Urinary bladder (tissue), 4 donors: ENCODE measurements around the gene VIPR1. TPM values are rescaled to one million over a fixed set of nuclear protein-coding genes. Genes with fewer than 3 reads are reported as not detected.

Source experiments
- DNase-seq: peaks from one replicate; pipeline ENCODE4 v3.0.0-alpha.2; 2015; ENCODE audit errors: extremely low spot score
- H3K27ac ChIP-seq: one replicate; pipeline ENCODE4 v1.5.1; 2013; ENCODE audit warnings: low read depth, mild to moderate bottlenecking, moderate library complexity
- H3K36me3 ChIP-seq: one replicate; pipeline ENCODE4 v1.6.1; 2013; ENCODE audit warnings: mild to moderate bottlenecking, moderate library complexity; ENCODE audit not compliant: insufficient read depth
- H3K4me1 ChIP-seq: one replicate; pipeline ENCODE4 v1.6.1; 2013; ENCODE audit warnings: mild to moderate bottlenecking, moderate library complexity; ENCODE audit not compliant: insufficient read depth
- H3K4me3 ChIP-seq: one replicate; pipeline ENCODE4 v1.5.1; 2013; ENCODE audit warnings: low read depth, low read length
- WGBS: extraction: QIAGEN DNeasy Blood & Tissue Kit; methylation state at CpG from one replicate; pipeline ENCODE4 v1.1.7; 2013; 5-methylcytosine and 5-hydroxymethylcytosine counted together
- polyA plus RNA-seq: library from polyadenylated mRNA; stranded (reverse); fragments of 200-250 nt; gene quantifications from one replicate; pipeline ENCODE4 v1.2.3, GENCODE V29; 2013
- total RNA-seq: library from RNA; depleted of rRNA; stranded (reverse); fragments of >200 nt; gene quantifications from one replicate; pipeline ENCODE4 v1.2.3, GENCODE V29; 2014
- donor health status: healthy with polysubstance abuse.
- donor health status: healthy.

VIPR1 gene
- total and polyA plus RNA-seq, 2 donors, result 5.2 to 6.2 TPM

GRCh38 chr3:42489116-42489936 is 13.1 kb upstream of the VIPR1 start:
- DNase-seq, result no peak
- H3K36me3 ChIP-seq, result no peaks in the 10 kb centered on the region
- 91% methylated on average over 10 of the region's 10 CpGs for WGBS
- no peak overlapping the region for H3K4me3 ChIP-seq
- H3K4me1 ChIP-seq, result no peaks in the 10 kb centered on the region
- peak overlapping the region; percentile 28 for H3K27ac ChIP-seq

DNA sequence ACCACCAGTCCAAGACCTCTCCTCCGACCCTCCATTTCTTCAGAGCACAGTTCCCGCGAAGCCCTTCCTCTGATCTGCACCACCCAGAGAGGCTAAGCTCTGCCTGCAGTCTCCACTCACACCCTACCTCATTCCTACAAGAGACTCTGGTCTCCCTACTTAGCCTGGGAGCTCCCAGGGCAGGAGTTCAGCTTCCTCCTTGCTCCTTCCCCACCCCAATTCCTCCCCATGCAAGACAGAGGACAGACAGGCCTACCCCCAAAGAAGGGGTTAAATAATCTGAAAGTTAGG is 12.6 kb upstream of the VIPR1 start:
- H3K27ac ChIP-seq, result peak overlapping the region; percentile 28

DNA sequence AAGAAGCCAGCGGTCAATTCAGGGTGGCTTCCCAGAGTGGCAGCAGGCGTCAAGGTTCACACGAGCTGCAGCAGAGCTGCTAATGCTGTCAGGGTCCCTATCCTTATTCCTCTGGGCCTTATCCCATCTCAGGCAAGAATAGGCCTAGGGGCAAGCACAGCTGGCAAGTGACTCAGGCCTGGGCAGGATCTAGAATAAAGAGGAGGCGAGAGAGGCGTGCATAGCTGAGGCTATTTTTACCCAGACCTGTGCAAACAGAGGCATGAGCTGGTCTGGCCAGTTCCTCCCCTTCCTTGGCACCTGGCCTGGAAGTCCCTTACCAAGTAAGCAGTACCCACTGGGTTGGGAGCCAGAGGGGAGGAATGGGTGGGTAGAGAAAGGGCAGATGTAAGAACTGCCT is 12.2 kb upstream of the VIPR1 start:
- H3K4me1 ChIP-seq, result no peaks in the 10 kb centered on the region
- no peaks in the 10 kb centered on the region for H3K36me3 ChIP-seq
- H3K4me3 ChIP-seq, result no peak overlapping the region
- WGBS, result 59% methylated on average over 5 of the region's 5 CpGs
- H3K27ac ChIP-seq, result peak overlapping the region; percentile 28
- DNase-seq, result no peak

More for the DNA sequence above, 12.6 kb upstream of the VIPR1 start:
- Histone ChIP-seq H3K36me3 (no peaks in the 10 kb centered on the region), H3K4me3 (no peak overlapping the region), H3K4me1 (no peaks in the 10 kb centered on the region)
- no peak for DNase-seq
- WGBS, result 82% methylated on average over 3 of the region's 3 CpGs

DNA sequence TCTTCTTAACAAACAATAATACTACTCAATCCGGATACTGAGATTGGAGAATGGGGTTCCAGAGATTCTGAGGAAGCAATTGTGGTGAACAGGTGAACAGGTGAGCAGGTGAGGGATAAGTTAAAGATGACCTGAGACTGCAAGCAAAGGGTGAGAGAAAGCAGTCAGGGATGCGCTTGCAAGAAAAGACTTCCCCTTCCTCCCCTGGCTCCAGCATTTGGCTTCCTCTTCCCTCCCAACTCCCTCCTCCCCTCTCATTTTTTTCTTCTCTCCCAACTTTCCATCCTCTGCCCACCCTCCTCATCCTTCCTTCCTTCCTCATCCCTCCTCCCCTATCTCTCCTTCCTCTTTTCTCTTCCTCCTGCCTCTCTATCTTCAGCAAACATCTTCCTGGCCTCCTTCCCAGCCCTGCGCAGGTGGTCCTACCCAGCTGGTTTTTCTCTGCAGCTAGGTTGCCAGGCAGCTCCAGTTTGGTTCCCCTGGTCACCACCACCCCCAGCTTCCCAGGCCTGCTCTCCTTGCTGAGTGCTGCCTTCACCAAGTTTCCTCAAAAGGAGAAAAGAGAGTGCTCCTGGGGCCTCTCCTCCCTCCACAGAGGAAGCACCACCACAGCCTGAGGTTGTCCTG is 10.4 kb upstream of the VIPR1 start:
- no peak overlapping the region for H3K27ac ChIP-seq
- H3K4me3 ChIP-seq, result no peak overlapping the region
- 66% methylated on average over 3 of the region's 3 CpGs for WGBS
- DNase-seq, result no peak
- H3K36me3 ChIP-seq, result no peaks in the 10 kb centered on the region
- H3K4me1 ChIP-seq, result no peaks in the 10 kb centered on the region

DNA sequence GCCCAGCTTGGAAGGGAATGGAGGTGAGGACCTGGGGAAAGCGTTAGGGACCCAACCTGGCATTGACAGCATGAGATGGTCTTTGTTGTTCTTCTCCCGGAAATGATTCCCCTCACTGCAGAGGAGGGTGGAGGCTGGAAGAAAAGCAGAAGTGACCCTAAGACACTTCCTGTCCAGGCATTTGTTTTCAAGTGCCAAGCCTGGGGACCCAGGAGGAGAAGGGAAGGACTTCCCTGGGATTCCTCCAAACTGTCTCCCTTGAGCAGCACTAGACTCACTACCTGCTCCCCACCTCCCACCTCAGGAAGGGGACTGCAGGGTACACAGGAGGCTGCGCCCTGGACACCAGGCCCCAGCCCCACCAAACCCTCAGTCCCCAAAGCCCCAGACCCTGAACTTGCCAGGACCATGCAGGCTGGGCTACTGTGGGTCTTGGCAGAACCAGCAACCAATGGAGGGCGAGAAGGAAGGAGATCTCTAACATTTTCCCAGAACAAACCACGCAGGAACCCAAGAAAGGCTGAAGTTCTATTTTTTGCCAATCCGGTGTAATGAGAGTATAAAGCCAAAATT is 9.8 kb upstream of the VIPR1 start:
- DNase-seq, result no peak
- H3K4me3 ChIP-seq, result no peak overlapping the region
- no peaks in the 10 kb centered on the region for H3K36me3 ChIP-seq
- 87% methylated on average over 6 of the region's 6 CpGs for WGBS
- no peaks in the 10 kb centered on the region for H3K4me1 ChIP-seq
- no peak overlapping the region for H3K27ac ChIP-seq

GRCh38 chr3:42493126-42493797 is 9.2 kb upstream of the VIPR1 start:
- H3K4me1 ChIP-seq, result no peaks in the 10 kb centered on the region
- no peak overlapping the region for H3K4me3 ChIP-seq
- 86% methylated on average over 7 of the region's 7 CpGs for WGBS
- DNase-seq, result no peak
- H3K36me3 ChIP-seq, result no peaks in the 10 kb centered on the region
- no peak overlapping the region for H3K27ac ChIP-seq

DNA sequence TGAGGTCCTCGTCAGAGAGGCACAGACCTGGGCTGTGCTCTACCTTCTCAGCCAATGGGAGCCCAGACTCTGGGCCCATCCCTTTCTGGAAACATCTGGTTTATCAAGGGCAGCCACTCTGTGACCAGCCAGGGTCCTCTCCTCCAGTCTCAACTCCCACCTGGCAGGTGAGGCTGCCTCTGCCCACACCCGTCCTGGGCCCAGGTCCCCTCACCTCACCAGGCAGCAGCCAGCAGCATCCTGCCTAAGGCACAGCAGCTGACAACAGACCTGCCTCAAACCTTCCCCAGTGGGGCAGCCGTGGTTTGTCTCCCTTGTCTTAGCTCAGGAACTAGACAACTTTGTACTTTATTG is 8.7 kb upstream of the VIPR1 start:
- H3K36me3 ChIP-seq, result no peaks in the 10 kb centered on the region
- DNase-seq, result no peak
- no peaks in the 10 kb centered on the region for H3K4me1 ChIP-seq
- H3K4me3 ChIP-seq, result no peak overlapping the region
- WGBS, result 76% methylated on average over 3 of the region's 3 CpGs
- no peak overlapping the region for H3K27ac ChIP-seq

GRCh38 chr3:42495393-42495792 is 7.0 kb upstream of the VIPR1 start:
- no peak overlapping the region for H3K27ac ChIP-seq
- H3K36me3 ChIP-seq, result no peaks in the 10 kb centered on the region
- no peaks in the 10 kb centered on the region for H3K4me1 ChIP-seq
- H3K4me3 ChIP-seq, result no peak overlapping the region
- no peak for DNase-seq

DNA sequence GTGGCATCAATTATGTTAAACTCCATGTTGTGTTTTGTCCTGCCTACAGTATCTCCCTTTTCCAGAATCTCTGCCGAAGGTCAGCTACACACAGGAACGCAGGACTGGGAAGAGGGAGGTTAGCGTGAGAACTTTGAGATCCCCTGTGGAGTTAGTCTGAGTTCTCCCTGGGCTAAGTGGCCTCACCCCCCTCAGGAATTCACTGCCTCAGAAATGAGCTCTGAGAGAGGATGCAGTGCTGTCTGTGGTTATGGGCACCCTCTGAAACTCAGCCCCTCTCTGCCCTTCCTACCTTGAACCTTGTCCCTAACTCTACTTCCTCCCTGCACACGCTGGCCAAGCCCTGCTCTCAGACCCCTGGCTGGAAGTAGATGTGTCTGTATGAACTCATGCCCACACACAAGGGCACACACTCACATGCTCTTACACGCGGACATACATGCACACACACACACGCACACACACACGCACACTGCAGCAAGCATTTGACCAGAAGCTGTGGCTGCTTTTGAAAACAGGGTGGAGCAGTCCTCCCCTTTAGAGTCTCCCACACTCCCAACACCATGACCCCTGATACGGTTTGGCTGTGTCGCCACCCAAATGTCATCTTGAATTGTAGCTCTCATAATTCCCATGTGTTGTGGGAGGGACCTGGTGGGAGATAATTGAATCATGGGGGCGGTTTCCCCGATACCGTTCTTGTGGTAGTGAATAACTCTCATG is 5.3 kb upstream of the VIPR1 start:
- Histone ChIP-seq H3K27ac (no peak overlapping the region), H3K4me1 (no peaks in the 10 kb centered on the region), H3K4me3 (no peak overlapping the region), H3K36me3 (no peaks in the 10 kb centered on the region)
- 57% methylated on average over 13 of the region's 13 CpGs for WGBS
- DNase-seq, result no peak

DNA sequence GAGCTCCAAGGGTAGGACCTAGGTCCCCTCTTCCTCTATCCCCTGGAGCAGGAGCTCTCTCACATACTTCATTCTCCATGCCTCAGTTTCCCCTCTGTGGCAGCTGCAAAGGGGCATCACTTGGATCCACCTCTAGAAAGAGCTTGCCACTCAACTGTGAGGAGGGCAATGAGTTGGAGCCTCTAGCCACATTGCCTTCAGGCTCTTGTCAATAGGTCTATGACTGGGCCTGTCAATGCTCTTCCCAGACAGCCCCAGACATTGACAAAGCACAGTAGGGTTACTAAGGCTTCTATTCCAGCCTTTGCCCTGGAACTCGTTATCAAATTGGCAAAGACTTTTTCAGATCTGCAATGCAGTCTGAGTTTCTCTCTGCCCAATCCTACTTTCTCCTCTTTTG is 4.4 kb upstream of the VIPR1 start:
- Histone ChIP-seq H3K27ac (no peak overlapping the region), H3K36me3 (no peaks in the 10 kb centered on the region), H3K4me3 (no peak overlapping the region), H3K4me1 (no peaks in the 10 kb centered on the region)
- WGBS, result 69% methylated on average over 1 of the region's 1 CpG
- DNase-seq, result no peak

DNA sequence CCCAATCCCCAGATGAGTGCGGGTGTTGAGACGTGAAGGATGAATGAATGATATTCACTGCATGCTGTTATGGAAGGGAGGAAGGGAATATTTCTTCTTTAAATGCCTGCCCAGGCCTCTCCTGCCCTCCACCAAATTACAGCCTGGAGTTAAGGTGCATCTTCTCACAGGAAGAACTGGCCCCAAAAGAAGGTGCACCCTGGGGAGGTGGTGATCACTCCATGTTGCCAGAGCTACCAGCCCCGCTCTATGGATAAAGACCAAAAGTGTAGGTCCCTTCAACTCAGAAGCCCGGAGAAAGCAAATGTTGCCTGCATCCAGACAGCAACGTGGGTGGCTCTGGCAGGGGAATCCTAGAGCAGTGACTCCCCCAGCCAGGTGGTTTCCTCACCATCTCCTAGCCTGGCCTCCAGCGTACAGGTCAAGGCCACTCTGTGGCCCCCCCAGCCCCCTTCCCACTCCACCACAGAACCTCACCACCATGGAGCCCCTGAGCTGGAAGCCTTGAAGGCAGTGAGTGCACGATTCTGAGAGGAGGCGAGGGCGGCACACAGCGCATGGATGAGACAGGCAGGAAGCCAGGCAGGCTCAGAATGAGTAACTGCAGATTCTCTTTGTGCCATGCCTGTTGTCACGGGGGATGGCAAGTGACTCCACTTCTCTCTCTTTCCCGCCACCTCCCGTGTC is 3.5 kb upstream of the VIPR1 start:
- 81% methylated on average over 13 of the region's 13 CpGs for WGBS
- Histone ChIP-seq H3K4me3 (no peak overlapping the region), H3K27ac (no peak overlapping the region), H3K36me3 (no peaks in the 10 kb centered on the region), H3K4me1 (no peaks in the 10 kb centered on the region)
- no peak for DNase-seq

- no peaks in the 10 kb centered on the region for H3K36me3 ChIP-seq
- no peaks in the 10 kb centered on the region for H3K4me1 ChIP-seq
- H3K4me3 ChIP-seq, result no peak overlapping the region
- no peak for DNase-seq
- no peak overlapping the region for H3K27ac ChIP-seq
- 85% methylated on average over 3 of the region's 3 CpGs for WGBS
Observed at GRCh38 chr3:42499478-42499871, 3.0 kb upstream of the VIPR1 start.

DNA sequence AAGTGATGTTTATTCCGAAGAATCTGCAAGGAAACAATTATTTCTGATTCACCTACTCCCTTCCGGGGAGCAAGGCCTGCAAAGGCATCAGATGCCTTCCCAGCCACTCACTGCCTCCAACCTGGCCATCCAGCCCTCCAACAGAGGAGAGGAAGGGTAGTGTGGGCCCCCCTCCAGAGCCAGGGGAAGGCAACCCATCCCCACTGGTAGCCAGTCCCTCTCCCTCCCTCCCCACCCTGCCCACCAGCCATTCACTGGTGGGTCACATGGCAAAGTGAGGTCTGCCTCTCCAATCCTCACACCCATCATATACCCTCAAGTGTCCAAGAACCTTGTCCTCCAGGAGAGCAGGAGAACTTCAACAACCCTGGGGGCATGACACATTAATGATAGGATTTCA is 2.4 kb upstream of the VIPR1 start:
- H3K4me1 ChIP-seq, result no peaks in the 10 kb centered on the region
- no peak overlapping the region for H3K27ac ChIP-seq
- WGBS, result 61% methylated on average over 2 of the region's 2 CpGs
- H3K4me3 ChIP-seq, result no peak overlapping the region
- H3K36me3 ChIP-seq, result no peaks in the 10 kb centered on the region
- DNase-seq, result no peak
